A673 (cell line): Measurements from ENCODE around the gene CEP131. TPM values are rescaled to one million over a fixed set of nuclear protein-coding genes. Genes with fewer than 3 reads are reported as not detected.

Experiments
- BruUV-seq: library from RNA; stranded (reverse); fragments of 400-500 nt; replicated peaks from 2 replicates; lab custom pipeline; 2021; lab: Mats Ljungman, UMichigan
- CTCF ChIA-PET: fragments of 300-600 bp; sonication (Branson Sonifier 250); formaldehyde crosslinking; loops from one replicate; lab custom pipeline; 2022; ENCODE audit warnings: antibody characterized with exemption; lab: Charles Lee
- POLR2A ChIA-PET: fragments of 300-600 bp; sonication (Branson Sonifier 250); formaldehyde crosslinking; loops from one replicate; lab custom pipeline; 2022; ENCODE audit warnings: antibody characterized with exemption; ENCODE audit not compliant: low non-redundant PET; lab: Charles Lee
- DNase-seq: peaks from one replicate; pipeline ENCODE4 v3.0.0-alpha.2; 2015; ENCODE audit warnings: low spot score
- H3K27ac ChIP-seq: fragments of 200-600 bp; sonication (generic); 2 replicates; pipeline ENCODE4 v1.5.1; 2016; ENCODE audit warnings: mixed run types, low read depth, mild to moderate bottlenecking, mixed read lengths, antibody characterized with exemption, low read length; ENCODE audit not compliant: poor library complexity, severe bottlenecking
- H3K27me3 ChIP-seq: fragments of 200-600 bp; sonication (generic); replicated peaks from 2 replicates; pipeline ENCODE4 v1.6.1; 2017; ENCODE audit warnings: mixed run types, low read depth, mild to moderate bottlenecking, mixed read lengths, antibody characterized with exemption, low read length; ENCODE audit not compliant: insufficient read depth, poor library complexity
- H3K36me3 ChIP-seq: fragments of 200-600 bp; sonication (generic); 2 replicates; pipeline ENCODE4 v1.6.1; 2016; ENCODE audit warnings: mixed run types, mild to moderate bottlenecking, mixed read lengths, antibody characterized with exemption, low read length; ENCODE audit not compliant: insufficient read depth, poor library complexity, severe bottlenecking
- H3K4me1 ChIP-seq: fragments of 200-600 bp; sonication (generic); 2 replicates; pipeline ENCODE4 v1.6.1; 2017; ENCODE audit warnings: mixed run types, mild to moderate bottlenecking, mixed read lengths, antibody characterized with exemption, low read length; ENCODE audit not compliant: insufficient read depth, poor library complexity, severe bottlenecking
- H3K4me3 ChIP-seq: fragments of 200-600 bp; sonication (generic); 2 replicates; pipeline ENCODE4 v1.5.1; 2016; ENCODE audit warnings: low read depth, mixed run types, mild to moderate bottlenecking, mixed read lengths, low read length; ENCODE audit not compliant: poor library complexity, severe bottlenecking
- H3K9me3 ChIP-seq: fragments of 200-600 bp; sonication (generic); 2 replicates; pipeline ENCODE4 v1.6.1; 2016; ENCODE audit warnings: mixed run types, low read depth, mild to moderate bottlenecking, mixed read lengths, antibody characterized with exemption, low read length; ENCODE audit not compliant: poor library complexity, severe bottlenecking
- EZH2 ChIP-seq: fragments of 200-600 bp; sonication (generic); IDR thresholded peaks from 2 replicates; pipeline ENCODE4 v1.6.1; 2017; ENCODE audit warnings: borderline replicate concordance, low read depth, mild to moderate bottlenecking, mixed read lengths, antibody characterized with exemption, low read length; ENCODE audit not compliant: poor library complexity, severe bottlenecking
- intact Hi-C: fragments of 100-400 bp; cut with micrococcal nuclease; formaldehyde crosslinking; loops from one replicate; pipeline ENCODE4 v1.10.0; 2022; ENCODE audit not compliant: unreplicated experiment
- total RNA-seq: library from RNA; stranded (reverse); gene quantifications from 2 replicates; pipeline ENCODE4 v1.2.3, GENCODE V29; 2021
- TF ChIP-seq, protein P1 (sequence below): fragments of 300-800, 200-600 bp; sonication (generic); conservative IDR thresholded peaks from 2 replicates; pipeline ENCODE4 v1.5.1; 2017; ENCODE audit warnings: low read depth, mild to moderate bottlenecking, antibody characterized with exemption, low read length, moderate library complexity, mixed read lengths

CEP131 gene
- total RNA-seq, 1 experiment from 2014 or later: 27.1 TPM

DNA sequence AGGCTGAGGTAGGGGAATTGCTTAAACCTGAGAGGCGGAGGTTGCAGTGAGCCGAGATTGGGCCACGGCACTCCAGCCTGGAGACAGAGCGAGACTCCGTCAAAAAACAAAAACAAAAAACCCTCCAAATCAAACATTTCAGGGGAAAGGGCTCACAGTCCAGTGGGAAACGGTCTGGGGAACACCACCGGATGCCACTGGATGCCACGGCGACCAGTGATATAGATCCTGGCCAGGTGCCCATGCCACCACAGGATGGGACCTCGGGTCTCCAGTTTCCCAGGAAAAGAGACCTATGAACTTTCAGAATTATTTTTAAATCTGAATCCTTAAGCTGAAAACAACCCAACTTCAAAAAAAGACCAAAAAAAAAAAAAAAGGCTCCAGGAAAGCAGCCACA, 12.3 kb downstream of the CEP131 start:
- TF ChIP-seq, protein P1, sequence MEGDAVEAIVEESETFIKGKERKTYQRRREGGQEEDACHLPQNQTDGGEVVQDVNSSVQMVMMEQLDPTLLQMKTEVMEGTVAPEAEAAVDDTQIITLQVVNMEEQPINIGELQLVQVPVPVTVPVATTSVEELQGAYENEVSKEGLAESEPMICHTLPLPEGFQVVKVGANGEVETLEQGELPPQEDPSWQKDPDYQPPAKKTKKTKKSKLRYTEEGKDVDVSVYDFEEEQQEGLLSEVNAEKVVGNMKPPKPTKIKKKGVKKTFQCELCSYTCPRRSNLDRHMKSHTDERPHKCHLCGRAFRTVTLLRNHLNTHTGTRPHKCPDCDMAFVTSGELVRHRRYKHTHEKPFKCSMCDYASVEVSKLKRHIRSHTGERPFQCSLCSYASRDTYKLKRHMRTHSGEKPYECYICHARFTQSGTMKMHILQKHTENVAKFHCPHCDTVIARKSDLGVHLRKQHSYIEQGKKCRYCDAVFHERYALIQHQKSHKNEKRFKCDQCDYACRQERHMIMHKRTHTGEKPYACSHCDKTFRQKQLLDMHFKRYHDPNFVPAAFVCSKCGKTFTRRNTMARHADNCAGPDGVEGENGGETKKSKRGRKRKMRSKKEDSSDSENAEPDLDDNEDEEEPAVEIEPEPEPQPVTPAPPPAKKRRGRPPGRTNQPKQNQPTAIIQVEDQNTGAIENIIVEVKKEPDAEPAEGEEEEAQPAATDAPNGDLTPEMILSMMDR: no peak
- TF ChIP-seq EZH2: no peak
- Histone ChIP-seq H3K9me3 (no peaks in the 10 kb centered on the region), H3K27me3 (no peaks in the 10 kb centered on the region), H3K4me3 (no peak overlapping the region), H3K27ac (no peak overlapping the region), H3K4me1 (peaks cover 17% of the 10 kb centered on the region), H3K36me3 (no peaks in the 10 kb centered on the region)
- CTCF ChIA-PET: interaction anchor here (0.8 kb wide), 1 partner anchor 68 kb away, joined by 7 read pairs; no protein-coding TSS in a partner anchor
- intact Hi-C loops: no loop called here
- POLR2A ChIA-PET: no interaction called here
- no peak for DNase-seq
- BruUV-seq: no TSS peak

GRCh38 chr17:81209141-81209540, 13.6 kb downstream of the CEP131 start:
- intact Hi-C loops: no loop called here
- ChIA-PET POLR2A (no interaction called here), CTCF (no interaction called here)
- Histone ChIP-seq H3K9me3 (no peaks in the 10 kb centered on the region), H3K27me3 (no peaks in the 10 kb centered on the region), H3K4me3 (no peak overlapping the region), H3K27ac (no peak overlapping the region), H3K36me3 (no peaks in the 10 kb centered on the region), H3K4me1 (peaks cover 17% of the 10 kb centered on the region)
- DNase-seq: no peak
- TF ChIP-seq EZH2: no peak
- TF ChIP-seq, protein P1: no peak
- no TSS peak for BruUV-seq

- POLR2A ChIA-PET: no interaction called here
- CTCF ChIA-PET: no interaction called here
- no peak for DNase-seq
- TF ChIP-seq, protein P1: no peak
- TF ChIP-seq EZH2: no peak
- Histone ChIP-seq H3K9me3 (no peaks in the 10 kb centered on the region), H3K4me3 (no peak overlapping the region), H3K27me3 (no peaks in the 10 kb centered on the region), H3K27ac (no peak overlapping the region), H3K4me1 (peaks cover 17% of the 10 kb centered on the region), H3K36me3 (no peaks in the 10 kb centered on the region)
- intact Hi-C loops: no loop called here
- BruUV-seq: no TSS peak
Measured at GRCh38 chr17:81208651-81209050, 14.1 kb downstream of the CEP131 start.
